Measurements from ENCODE around the gene PLXNA2. TPM values are rescaled to one million over a fixed set of nuclear protein-coding genes. Genes with fewer than 3 reads are reported as not detected.

PLXNA2 gene
- total and polyA plus RNA-seq, 2 donors (not counting 1 experiment from before 2014, with no cell fraction given), result 0.31 to 1.2 TPM

DNA sequence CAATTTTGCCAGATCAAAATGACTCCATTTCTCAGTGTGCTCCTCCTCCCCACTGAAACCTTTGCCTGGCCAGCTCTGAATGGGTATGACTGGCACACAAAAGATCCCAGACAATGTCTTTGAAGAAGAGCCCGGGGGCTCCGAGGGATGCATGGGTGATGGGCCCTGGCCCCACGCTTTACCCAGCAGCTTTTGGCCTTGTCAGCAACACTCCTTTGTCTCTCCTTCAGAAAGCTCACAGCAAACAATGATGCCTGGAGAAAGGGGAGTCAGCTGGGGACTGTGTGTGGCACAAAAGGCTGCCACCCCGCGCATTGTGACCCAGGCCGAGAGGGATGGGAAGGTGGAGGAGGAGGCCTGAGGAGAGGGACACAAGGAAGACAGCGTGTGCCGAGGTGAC lies 45.9 kb downstream of the PLXNA2 start:
- Mint-ChIP-seq H3K27me3 (no peaks in the 10 kb centered on the region), H3K27ac (no peak overlapping the region), H3K4me1 (no peaks in the 10 kb centered on the region), H3K4me3 (no peak overlapping the region), H3K9me3 (ENCODE audit: insufficient read depth) (no peaks in the 10 kb centered on the region)
- ChIA-PET POLR2A (no interaction called here), CTCF (no interaction called here)
- Histone ChIP-seq H3K4me2 (replicated peaks; ENCODE audit: low read depth, low read length, poor library complexity, severe bottlenecking) (no peak overlapping the region), H3K27ac (ENCODE audit: low read length in 2 of 2) (no peak overlapping the region), H3K9me3 (ENCODE audit: control extremely low read depth in 1 of 3, control insufficient read depth in 2 of 3, insufficient read depth in 1 of 3, low read length in 2 of 3) (no peaks in the 10 kb centered on the region), H3K79me2 (ENCODE audit: control insufficient read depth, insufficient read depth, low read length) (no peaks in the 10 kb centered on the region), H3K9ac (ENCODE audit: low read length) (no peak overlapping the region), H3K4me1 (ENCODE audit: control insufficient read depth in 2 of 2, insufficient read depth in 2 of 2, low read length in 2 of 2) (no peaks in the 10 kb centered on the region), H3K4me3 (ENCODE audit: control extremely low read depth in 1 of 5, extremely low read depth in 1 of 5, insufficient read depth in 1 of 5, low read depth in 2 of 5, low read length in 4 of 5) (no peak overlapping the region), H3K27me3 (replicated peaks in 1 of 4; ENCODE audit: control extremely low read depth in 1 of 4, control insufficient read depth in 3 of 4, insufficient read depth in 4 of 4, low read length in 3 of 4) (no peaks in the 10 kb centered on the region), H4K20me1 (ENCODE audit: control insufficient read depth, insufficient read depth, low read length, poor library complexity, severe bottlenecking) (no peaks in the 10 kb centered on the region), H2AFZ (ENCODE audit: insufficient read depth, low read depth, low read length, poor library complexity, severe bottlenecking) (no peak overlapping the region), H3K36me3 (replicated peaks in 1 of 2; ENCODE audit: control extremely low read depth in 1 of 2, control insufficient read depth in 1 of 2, extremely low read depth in 1 of 2, insufficient read depth in 2 of 2, low read length in 1 of 2) (no peaks in the 10 kb centered on the region)
- DNase-seq (no peak), ATAC-seq (ENCODE audit: low read depth) (no peak)
- no peak for TF ChIP-seq EZH2 (IDR thresholded peaks at IDR 0.05; ENCODE audit: borderline replicate concordance, insufficient read depth, low read depth, low read length, poor library complexity, severe bottlenecking)
- TF ChIP-seq, protein P1, sequence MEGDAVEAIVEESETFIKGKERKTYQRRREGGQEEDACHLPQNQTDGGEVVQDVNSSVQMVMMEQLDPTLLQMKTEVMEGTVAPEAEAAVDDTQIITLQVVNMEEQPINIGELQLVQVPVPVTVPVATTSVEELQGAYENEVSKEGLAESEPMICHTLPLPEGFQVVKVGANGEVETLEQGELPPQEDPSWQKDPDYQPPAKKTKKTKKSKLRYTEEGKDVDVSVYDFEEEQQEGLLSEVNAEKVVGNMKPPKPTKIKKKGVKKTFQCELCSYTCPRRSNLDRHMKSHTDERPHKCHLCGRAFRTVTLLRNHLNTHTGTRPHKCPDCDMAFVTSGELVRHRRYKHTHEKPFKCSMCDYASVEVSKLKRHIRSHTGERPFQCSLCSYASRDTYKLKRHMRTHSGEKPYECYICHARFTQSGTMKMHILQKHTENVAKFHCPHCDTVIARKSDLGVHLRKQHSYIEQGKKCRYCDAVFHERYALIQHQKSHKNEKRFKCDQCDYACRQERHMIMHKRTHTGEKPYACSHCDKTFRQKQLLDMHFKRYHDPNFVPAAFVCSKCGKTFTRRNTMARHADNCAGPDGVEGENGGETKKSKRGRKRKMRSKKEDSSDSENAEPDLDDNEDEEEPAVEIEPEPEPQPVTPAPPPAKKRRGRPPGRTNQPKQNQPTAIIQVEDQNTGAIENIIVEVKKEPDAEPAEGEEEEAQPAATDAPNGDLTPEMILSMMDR (IDR thresholded peaks at IDR 0.05), result no peak
- WGBS (ENCODE audit: insufficient coverage), result 100% methylated on average over 5 of the region's 8 CpGs
- intact Hi-C loops (cut with micrococcal nuclease), result no loop called here

DNA sequence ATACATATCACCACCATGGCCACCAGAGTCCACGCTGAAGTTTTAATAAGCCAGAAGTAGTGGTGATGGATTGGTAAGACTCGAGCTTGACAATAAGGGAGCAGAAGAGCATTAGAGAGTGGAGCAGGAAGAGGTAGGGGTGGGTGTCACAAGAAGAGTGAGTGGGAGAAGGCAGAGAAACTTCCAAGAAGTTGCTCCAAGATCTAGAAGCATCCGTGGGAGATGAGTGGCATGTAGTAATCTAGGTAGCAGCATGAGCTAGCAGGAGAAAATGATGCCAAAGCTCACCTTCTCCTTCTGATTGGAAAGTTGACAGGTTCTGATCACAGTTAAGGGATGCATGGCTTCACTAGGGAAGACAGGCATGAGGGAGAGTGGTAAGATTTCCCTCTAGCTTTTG lies 49.2 kb downstream of the PLXNA2 start:
- Mint-ChIP-seq H3K27me3 (no peaks in the 10 kb centered on the region), H3K4me1 (no peaks in the 10 kb centered on the region), H3K9me3 (ENCODE audit: insufficient read depth) (no peaks in the 10 kb centered on the region), H3K4me3 (no peak overlapping the region), H3K27ac (no peak overlapping the region)
- H3K36me3 ChIP-seq (replicated peaks in 1 of 2; ENCODE audit: control extremely low read depth in 1 of 2, control insufficient read depth in 1 of 2, extremely low read depth in 1 of 2, insufficient read depth in 2 of 2, low read length in 1 of 2), result no peaks in the 10 kb centered on the region
- no peak overlapping the region for H3K4me3 ChIP-seq (ENCODE audit: control extremely low read depth in 1 of 5, extremely low read depth in 1 of 5, insufficient read depth in 1 of 5, low read depth in 2 of 5, low read length in 4 of 5)
- no peaks in the 10 kb centered on the region for H4K20me1 ChIP-seq (ENCODE audit: control insufficient read depth, insufficient read depth, low read length, poor library complexity, severe bottlenecking)
- no peak overlapping the region for H2AFZ ChIP-seq (ENCODE audit: insufficient read depth, low read depth, low read length, poor library complexity, severe bottlenecking)
- intact Hi-C loops (cut with micrococcal nuclease), result no loop called here
- H3K27me3 ChIP-seq (replicated peaks in 1 of 4; ENCODE audit: control extremely low read depth in 1 of 4, control insufficient read depth in 3 of 4, insufficient read depth in 4 of 4, low read length in 3 of 4), result no peaks in the 10 kb centered on the region
- H3K27ac ChIP-seq (ENCODE audit: low read length in 2 of 2), result no peak overlapping the region
- H3K9ac ChIP-seq (ENCODE audit: low read length), result no peak overlapping the region
- CTCF ChIA-PET, result no interaction called here
- no peak for ATAC-seq (ENCODE audit: low read depth)
- WGBS (ENCODE audit: insufficient coverage), result 83% methylated on average over 2 of the region's 3 CpGs
- no peaks in the 10 kb centered on the region for H3K4me1 ChIP-seq (ENCODE audit: control insufficient read depth in 2 of 2, insufficient read depth in 2 of 2, low read length in 2 of 2)
- no peak for TF ChIP-seq EZH2 (IDR thresholded peaks at IDR 0.05; ENCODE audit: borderline replicate concordance, insufficient read depth, low read depth, low read length, poor library complexity, severe bottlenecking)
- TF ChIP-seq, protein P1 (IDR thresholded peaks at IDR 0.05), result no peak
- DNase-seq, result no peak
- POLR2A ChIA-PET, result no interaction called here
- no peaks in the 10 kb centered on the region for H3K79me2 ChIP-seq (ENCODE audit: control insufficient read depth, insufficient read depth, low read length)
- no peaks in the 10 kb centered on the region for H3K9me3 ChIP-seq (ENCODE audit: control extremely low read depth in 1 of 3, control insufficient read depth in 2 of 3, insufficient read depth in 1 of 3, low read length in 2 of 3)
- H3K4me2 ChIP-seq (replicated peaks; ENCODE audit: low read depth, low read length, poor library complexity, severe bottlenecking), result no peak overlapping the region
